ENCODE measurements around the gene DLGAP4. TPM values are rescaled to one million over a fixed set of nuclear protein-coding genes. Genes with fewer than 3 reads are reported as not detected.

The DLGAP4 gene
- total and polyA plus RNA-seq, 2 donors, result 7.7 to 28.2 TPM

DNA sequence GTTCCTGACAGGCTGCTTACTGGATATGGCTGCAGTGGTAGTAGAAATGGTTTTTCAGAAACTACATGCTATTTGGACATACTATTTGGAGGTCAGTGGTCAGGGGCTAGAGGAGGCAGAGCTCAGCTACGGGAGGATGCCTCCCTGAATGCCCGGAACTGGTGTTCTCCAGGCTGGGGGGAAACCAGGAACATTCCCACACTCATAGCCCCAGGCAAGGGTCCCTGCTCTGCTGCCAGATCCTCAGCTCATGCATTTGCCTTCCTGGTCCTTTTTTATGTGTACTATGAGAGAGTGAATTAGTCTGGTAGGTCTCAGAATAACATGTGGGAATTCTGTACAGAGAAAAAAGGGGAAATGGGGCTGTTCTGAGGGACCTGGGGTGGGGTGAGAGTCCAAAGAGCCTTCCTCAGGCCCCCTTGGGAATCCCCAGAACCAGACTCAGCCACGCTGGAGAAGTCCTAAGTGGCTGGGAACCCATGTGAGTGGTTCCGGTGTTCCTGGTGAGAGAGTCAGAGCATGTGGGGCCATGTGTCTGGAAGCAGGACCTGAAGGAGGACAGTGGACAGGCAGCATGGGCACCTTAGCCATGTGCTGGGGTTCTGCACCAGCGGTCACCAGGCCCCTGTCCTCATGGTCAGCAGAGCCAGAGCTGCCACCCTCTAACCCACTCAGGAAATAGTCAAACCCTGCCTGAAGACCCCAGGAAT is 177.2 kb downstream of the DLGAP4 start:
- Histone ChIP-seq H3K27me3 (ENCODE audit: control insufficient read depth in 2 of 2, insufficient read depth in 1 of 2, low read length in 1 of 2) (no peaks in the 10 kb centered on the region), H3K4me3 (ENCODE audit: low read length in 2 of 2) (no peak overlapping the region), H3K27ac (ENCODE audit: low read depth in 1 of 2, low read length in 1 of 2) (no peak overlapping the region), H3K9me3 (ENCODE audit: control insufficient read depth in 2 of 2, insufficient read depth in 1 of 2, low read length in 1 of 2) (no peaks in the 10 kb centered on the region), H3K36me3 (ENCODE audit: control insufficient read depth in 2 of 2, insufficient read depth in 2 of 2, low read length in 1 of 2) (no peaks in the 10 kb centered on the region), H3K4me1 (ENCODE audit: control insufficient read depth in 2 of 2, insufficient read depth in 2 of 2, low read length in 2 of 2) (peaks cover 0 to 14% of the 10 kb centered on the region in 2 donors)
- no peak for DNase-seq (ENCODE audit: low read depth in 6 of 9, low spot score in 9 of 9)
- WGBS, result 92% methylated on average over 5 of the region's 5 CpGs

DNA sequence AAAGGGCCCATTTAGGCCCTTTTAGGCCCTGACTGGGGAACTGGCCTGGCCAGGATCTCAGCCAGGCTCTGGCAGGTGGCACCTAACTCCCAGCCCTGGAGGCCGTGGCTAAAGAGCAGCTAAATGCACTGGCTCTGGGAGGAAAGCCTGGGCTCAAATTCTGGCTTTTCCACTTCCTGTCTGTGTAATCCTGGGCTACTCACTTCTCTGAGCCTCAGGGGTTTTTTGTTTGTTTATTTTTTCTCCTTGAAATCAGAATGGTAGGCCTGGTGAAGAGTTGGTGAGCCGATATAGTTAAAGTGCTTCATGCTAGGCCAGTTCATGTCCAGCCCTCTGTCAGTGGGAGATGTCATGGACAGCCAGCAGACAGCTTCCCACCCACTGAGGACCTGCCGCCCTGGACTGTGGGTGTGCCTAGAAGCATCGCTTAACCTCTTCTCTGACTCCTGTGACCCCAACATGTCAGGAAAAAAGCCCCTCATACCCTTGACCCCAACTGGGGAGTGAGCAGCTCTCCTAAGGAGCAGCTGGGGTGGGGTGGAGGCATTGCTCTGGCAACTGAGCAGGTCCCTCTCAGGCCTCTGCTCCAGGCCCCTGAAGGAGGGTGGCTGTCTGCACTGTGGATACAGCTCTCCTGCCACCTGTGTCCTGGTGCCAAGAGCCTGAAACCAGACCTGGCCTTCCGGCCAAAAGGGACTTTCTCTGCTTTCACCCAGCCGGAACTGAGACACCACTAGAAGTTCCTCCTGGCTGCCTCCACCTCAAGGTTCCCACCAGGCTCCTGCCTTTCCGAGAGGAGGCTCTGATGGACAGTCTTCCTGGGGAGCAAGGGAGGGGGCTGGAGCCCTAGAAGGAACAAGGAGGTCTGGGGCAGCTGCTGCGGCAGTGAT is 178.0 kb downstream of the DLGAP4 start:
- Histone ChIP-seq H3K4me3 (ENCODE audit: low read length in 2 of 2) (no peak overlapping the region), H3K9me3 (ENCODE audit: control insufficient read depth in 2 of 2, insufficient read depth in 1 of 2, low read length in 1 of 2) (no peaks in the 10 kb centered on the region), H3K27ac (ENCODE audit: low read depth in 1 of 2, low read length in 1 of 2) (no peak overlapping the region), H3K36me3 (ENCODE audit: control insufficient read depth in 2 of 2, insufficient read depth in 2 of 2, low read length in 1 of 2) (no peaks in the 10 kb centered on the region), H3K27me3 (ENCODE audit: control insufficient read depth in 2 of 2, insufficient read depth in 1 of 2, low read length in 1 of 2) (no peaks in the 10 kb centered on the region), H3K4me1 (ENCODE audit: control insufficient read depth in 2 of 2, insufficient read depth in 2 of 2, low read length in 2 of 2) (peaks cover 0 to 14% of the 10 kb centered on the region in 2 donors)
- DNase-seq (ENCODE audit: low read depth in 6 of 9, low spot score in 9 of 9), result no peak
- WGBS, result 85% methylated on average over 8 of the region's 8 CpGs

DNA sequence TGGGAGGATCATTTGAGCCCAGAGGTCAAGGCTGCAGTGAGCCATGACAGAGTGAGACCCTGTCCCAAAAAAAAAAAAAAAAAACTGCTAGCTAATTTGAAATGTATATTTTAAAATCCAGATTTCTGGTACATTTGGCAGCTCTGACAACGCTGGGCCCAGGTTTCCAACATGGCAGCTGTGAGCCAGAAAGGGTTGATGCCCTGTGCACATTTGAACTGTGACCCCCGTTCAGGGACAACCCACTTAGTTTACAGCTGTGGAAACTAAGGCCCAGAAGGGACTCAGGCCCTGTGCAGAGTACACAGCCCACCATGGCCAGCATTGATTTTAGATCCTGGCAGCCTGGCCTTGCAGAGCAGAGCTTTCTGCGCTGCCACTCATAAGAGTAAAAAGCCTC is 179.1 kb downstream of the DLGAP4 start:
- peaks cover 0 to 14% of the 10 kb centered on the region in 2 donors for H3K4me1 ChIP-seq (ENCODE audit: control insufficient read depth in 2 of 2, insufficient read depth in 2 of 2, low read length in 2 of 2)
- WGBS, result over 99% methylated on average over 3 of the region's 3 CpGs
- H3K36me3 ChIP-seq (ENCODE audit: control insufficient read depth in 2 of 2, insufficient read depth in 2 of 2, low read length in 1 of 2), result no peaks in the 10 kb centered on the region

DNA sequence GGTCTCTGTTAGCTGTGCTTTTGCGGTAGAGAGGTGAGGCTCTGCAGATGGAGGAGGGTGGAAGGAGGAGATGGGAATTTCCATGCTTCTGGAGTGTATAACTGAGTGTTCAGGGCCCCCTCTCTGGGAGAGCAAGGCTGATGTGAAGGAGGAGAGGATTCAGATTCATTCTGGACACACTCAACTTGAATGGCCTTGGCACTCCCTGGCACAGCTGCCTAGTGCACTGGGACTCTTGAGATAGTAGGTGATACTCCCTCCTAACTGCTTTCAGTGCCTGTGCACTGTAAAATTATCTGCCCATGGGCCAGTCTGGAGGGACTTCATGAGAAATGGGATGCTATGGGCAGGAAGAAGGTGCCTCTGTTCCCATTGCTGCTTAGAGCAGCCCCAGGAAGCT is 180.9 kb downstream of the DLGAP4 start:
- Histone ChIP-seq H3K4me1 (ENCODE audit: control insufficient read depth in 2 of 2, insufficient read depth in 2 of 2, low read length in 2 of 2) (peaks cover 0 to 24% of the 10 kb centered on the region in 2 donors), H3K27me3 (ENCODE audit: control insufficient read depth in 2 of 2, insufficient read depth in 1 of 2, low read length in 1 of 2) (no peaks in the 10 kb centered on the region), H3K9me3 (ENCODE audit: control insufficient read depth in 2 of 2, insufficient read depth in 1 of 2, low read length in 1 of 2) (no peaks in the 10 kb centered on the region), H3K36me3 (ENCODE audit: control insufficient read depth in 2 of 2, insufficient read depth in 2 of 2, low read length in 1 of 2) (no peaks in the 10 kb centered on the region), H3K4me3 (ENCODE audit: low read length in 2 of 2) (no peak overlapping the region), H3K27ac (ENCODE audit: low read depth in 1 of 2, low read length in 1 of 2) (no peak overlapping the region)
- WGBS, result 98% methylated on average over 1 of the region's 1 CpG
- DNase-seq (ENCODE audit: low read depth in 6 of 9, low spot score in 9 of 9), result no peak

More for the DNA sequence above, 179.1 kb downstream of the DLGAP4 start:
- H3K9me3 ChIP-seq (ENCODE audit: control insufficient read depth in 2 of 2, insufficient read depth in 1 of 2, low read length in 1 of 2), result no peaks in the 10 kb centered on the region
- no peak overlapping the region for H3K4me3 ChIP-seq (ENCODE audit: low read length in 2 of 2)
- H3K27ac ChIP-seq (ENCODE audit: low read depth in 1 of 2, low read length in 1 of 2), result no peak overlapping the region
- no peaks in the 10 kb centered on the region for H3K27me3 ChIP-seq (ENCODE audit: control insufficient read depth in 2 of 2, insufficient read depth in 1 of 2, low read length in 1 of 2)
- no peak for DNase-seq (ENCODE audit: low read depth in 6 of 9, low spot score in 9 of 9)

DNA sequence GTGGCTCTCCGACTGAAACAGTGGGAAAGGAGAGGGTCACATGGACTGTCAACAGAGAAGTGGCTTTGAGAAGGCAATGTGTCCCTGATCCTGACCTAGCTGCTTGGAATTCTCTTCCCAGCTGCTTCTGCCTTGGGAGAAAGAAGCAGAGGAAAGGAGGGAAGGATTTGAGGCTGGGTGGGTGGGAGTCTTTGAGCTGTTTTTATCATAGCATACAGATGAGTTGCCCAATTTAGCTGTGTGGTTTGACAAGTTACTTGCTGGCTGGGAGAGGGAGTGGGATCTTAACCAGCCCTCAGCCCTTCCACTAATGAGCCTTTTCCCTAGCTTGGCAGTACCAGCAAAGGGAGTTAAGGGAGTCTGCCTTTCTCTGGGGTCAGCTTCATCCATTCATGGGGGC is 184.1 kb downstream of the DLGAP4 start:
- Histone ChIP-seq H3K9me3 (ENCODE audit: control insufficient read depth in 2 of 2, insufficient read depth in 1 of 2, low read length in 1 of 2) (no peaks in the 10 kb centered on the region), H3K27ac (ENCODE audit: low read depth in 1 of 2, low read length in 1 of 2) (no peak overlapping the region), H3K4me1 (ENCODE audit: control insufficient read depth in 2 of 2, insufficient read depth in 2 of 2, low read length in 2 of 2) (peaks cover 0 to 22% of the 10 kb centered on the region in 2 donors), H3K4me3 (ENCODE audit: low read length in 2 of 2) (no peak overlapping the region), H3K36me3 (ENCODE audit: control insufficient read depth in 2 of 2, insufficient read depth in 2 of 2, low read length in 1 of 2) (peaks cover 0 to under 1% of the 10 kb centered on the region in 2 donors), H3K27me3 (ENCODE audit: control insufficient read depth in 2 of 2, insufficient read depth in 1 of 2, low read length in 1 of 2) (no peaks in the 10 kb centered on the region)
- DNase-seq (ENCODE audit: low read depth in 6 of 9, low spot score in 9 of 9), result no peak
- WGBS, result 96% methylated on average over 1 of the region's 1 CpG

DNA sequence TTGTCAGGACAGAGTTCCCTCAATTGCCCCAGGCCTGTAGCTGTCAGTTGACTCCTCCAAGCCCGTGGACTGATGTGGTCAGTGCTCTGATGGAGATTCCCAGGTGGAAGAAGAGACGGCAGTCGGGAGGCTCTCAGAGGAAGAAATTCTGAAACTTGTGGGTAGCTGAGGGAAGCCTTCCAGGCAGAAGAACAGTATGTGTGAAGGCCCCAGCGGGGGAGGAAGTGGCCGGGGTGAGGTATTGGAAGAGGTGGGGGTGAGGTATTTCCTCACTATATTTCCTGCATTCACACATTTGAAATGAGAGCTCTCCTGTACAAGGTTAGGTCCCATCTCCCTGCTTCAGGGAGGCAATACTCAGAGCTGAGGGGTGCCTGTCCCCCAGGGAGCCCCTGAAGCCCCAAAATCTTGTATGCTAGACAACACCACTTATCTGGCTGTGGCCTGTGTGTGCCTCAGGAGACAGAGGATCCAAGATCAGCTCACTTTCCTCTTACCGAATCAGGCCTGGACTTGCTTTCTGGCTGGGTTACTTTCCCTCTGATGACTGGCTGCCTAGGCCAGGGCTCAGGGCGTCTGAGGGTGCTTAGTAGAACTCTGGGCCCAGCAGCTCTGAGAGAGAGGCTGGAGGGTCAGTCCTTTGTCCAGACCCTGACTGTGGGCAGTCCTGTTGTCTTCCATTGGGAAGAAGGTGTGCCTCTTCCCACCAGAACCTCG is 185.9 kb downstream of the DLGAP4 start:
- Histone ChIP-seq H3K4me3 (ENCODE audit: low read length in 2 of 2) (no peak overlapping the region), H3K36me3 (ENCODE audit: control insufficient read depth in 2 of 2, insufficient read depth in 2 of 2, low read length in 1 of 2) (peaks cover 1 to 6% of the 10 kb centered on the region in 2 donors), H3K9me3 (ENCODE audit: control insufficient read depth in 2 of 2, insufficient read depth in 1 of 2, low read length in 1 of 2) (no peaks in the 10 kb centered on the region), H3K4me1 (ENCODE audit: control insufficient read depth in 2 of 2, insufficient read depth in 2 of 2, low read length in 2 of 2) (peaks cover 0 to 19% of the 10 kb centered on the region in 2 donors), H3K27ac (ENCODE audit: low read depth in 1 of 2, low read length in 1 of 2) (peak overlapping the region; percentile 0 to 50), H3K27me3 (ENCODE audit: control insufficient read depth in 2 of 2, insufficient read depth in 1 of 2, low read length in 1 of 2) (no peaks in the 10 kb centered on the region)
- peak in 7 of 9 donors; percentile 22 to 72 (median 37) for DNase-seq (ENCODE audit: low read depth in 6 of 9, low spot score in 9 of 9)
- WGBS, result 38% methylated on average over 8 of the region's 8 CpGs

DNA sequence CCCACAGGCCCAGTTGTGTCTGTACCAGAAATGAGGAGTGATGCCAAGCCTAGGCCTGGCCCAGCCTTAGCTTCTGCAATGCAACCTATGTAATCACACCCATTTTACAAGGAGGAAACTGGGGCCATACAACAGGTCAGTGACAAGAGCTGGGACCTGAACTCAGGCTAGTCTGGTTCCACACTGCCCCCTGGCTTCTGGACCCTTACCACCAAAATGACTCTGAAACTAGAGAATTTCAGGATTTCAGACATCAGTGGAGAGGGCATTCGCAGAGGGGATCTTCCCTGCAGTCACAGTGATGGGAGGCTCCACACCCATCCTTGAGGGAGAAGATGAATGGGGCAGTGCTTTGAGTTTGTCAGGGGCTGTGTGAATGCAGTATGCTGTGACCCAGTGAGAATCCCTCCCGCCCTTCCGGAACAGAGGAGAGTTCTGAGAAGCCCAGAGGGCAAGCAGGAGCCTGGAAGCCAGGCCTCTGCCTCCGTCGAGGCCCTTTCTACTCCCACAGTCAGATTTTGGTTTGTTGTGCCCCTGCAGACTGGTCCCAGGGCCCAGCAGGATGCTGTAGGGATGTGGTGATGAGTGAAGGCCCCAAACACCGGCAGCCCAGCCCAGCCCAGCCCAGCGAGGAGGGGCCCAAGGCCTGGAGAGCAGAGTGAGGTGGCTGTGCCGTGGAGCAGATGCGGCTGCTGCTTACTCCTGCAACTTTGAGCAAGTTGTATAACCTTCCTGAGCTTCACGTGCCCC is 187.1 kb downstream of the DLGAP4 start:
- Histone ChIP-seq H3K27me3 (ENCODE audit: control insufficient read depth in 2 of 2, insufficient read depth in 1 of 2, low read length in 1 of 2) (no peaks in the 10 kb centered on the region), H3K27ac (ENCODE audit: low read depth in 1 of 2, low read length in 1 of 2) (no peak overlapping the region), H3K36me3 (ENCODE audit: control insufficient read depth in 2 of 2, insufficient read depth in 2 of 2, low read length in 1 of 2) (peaks cover 6 to 16% of the 10 kb centered on the region in 2 donors), H3K9me3 (ENCODE audit: control insufficient read depth in 2 of 2, insufficient read depth in 1 of 2, low read length in 1 of 2) (no peaks in the 10 kb centered on the region), H3K4me1 (ENCODE audit: control insufficient read depth in 2 of 2, insufficient read depth in 2 of 2, low read length in 2 of 2) (peaks cover 0 to 19% of the 10 kb centered on the region in 2 donors), H3K4me3 (ENCODE audit: low read length in 2 of 2) (no peak overlapping the region)
- no peak for DNase-seq (ENCODE audit: low read depth in 6 of 9, low spot score in 9 of 9)
- WGBS, result 90% methylated on average over 10 of the region's 10 CpGs

DNA sequence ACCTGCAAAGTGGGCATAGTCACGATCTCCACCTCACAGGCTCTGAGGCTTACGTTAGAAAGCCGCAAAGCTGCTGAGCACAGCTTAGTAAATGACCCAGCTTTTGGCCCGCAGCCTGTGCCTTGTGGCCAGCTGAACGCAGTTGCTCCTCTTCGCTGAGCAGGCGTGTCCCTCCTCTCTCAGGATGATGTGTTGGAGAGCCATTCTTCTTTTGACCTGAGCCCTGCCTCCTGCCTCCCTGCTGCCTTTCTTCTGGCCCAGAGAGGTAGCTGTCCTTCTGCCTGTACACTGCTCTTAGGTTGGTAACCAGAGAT is 187.6 kb downstream of the DLGAP4 start:
- Histone ChIP-seq H3K27ac (ENCODE audit: low read depth in 1 of 2, low read length in 1 of 2) (no peak overlapping the region), H3K4me1 (ENCODE audit: control insufficient read depth in 2 of 2, insufficient read depth in 2 of 2, low read length in 2 of 2) (peaks cover 0 to 19% of the 10 kb centered on the region in 2 donors), H3K36me3 (ENCODE audit: control insufficient read depth in 2 of 2, insufficient read depth in 2 of 2, low read length in 1 of 2) (peaks cover 6 to 21% of the 10 kb centered on the region in 2 donors), H3K27me3 (ENCODE audit: control insufficient read depth in 2 of 2, insufficient read depth in 1 of 2, low read length in 1 of 2) (no peaks in the 10 kb centered on the region), H3K4me3 (ENCODE audit: low read length in 2 of 2) (no peak overlapping the region), H3K9me3 (ENCODE audit: control insufficient read depth in 2 of 2, insufficient read depth in 1 of 2, low read length in 1 of 2) (no peaks in the 10 kb centered on the region)
- WGBS, result 94% methylated on average over 7 of the region's 7 CpGs
- no peak for DNase-seq (ENCODE audit: low read depth in 6 of 9, low spot score in 9 of 9)

Data from thymus (tissue), 11 donors.